Mucosa of descending colon (tissue), 3 donors: ENCODE data around the gene ITGAL. TPM values are rescaled to one million over a fixed set of nuclear protein-coding genes. Genes with fewer than 3 reads are reported as not detected.
"Not testable (repeated sequence)": the region's sequence is repeated elsewhere in the genome, so short reads cannot be mapped to it uniquely, and the experiment has no call there.

Experiments used
- ATAC-seq: fragments of 200-7000 bp; cut with Tn5 transposase; one replicate; pipeline ENCODE4 v1.9.1; 2020; ENCODE audit warnings: mild to moderate bottlenecking, moderate library complexity
- DNase-seq, 3 donors: peaks; one replicate each; pipeline ENCODE4 v3.0.0-alpha.2; 2020
- H3K36me3 ChIP-seq: fragments of 200-600 bp; one replicate; pipeline ENCODE4 v1.8.0; 2021; ENCODE audit warnings: low read depth, mild to moderate bottlenecking
- H3K4me1 ChIP-seq: fragments of 200-600 bp; one replicate; pipeline ENCODE4 v1.8.0; 2021; ENCODE audit warnings: low read depth, mild to moderate bottlenecking
- H3K4me3 ChIP-seq: fragments of 200-600 bp; one replicate; pipeline ENCODE4 v1.8.0; 2021; ENCODE audit warnings: mild to moderate bottlenecking
- H3K9me3 ChIP-seq: fragments of 200-600 bp; one replicate; pipeline ENCODE4 v1.8.0; 2021; ENCODE audit warnings: mild to moderate bottlenecking
- intact Hi-C, 2 donors: fragments of 100-400 bp; cut with DNase I in 1 of 2; cut with micrococcal nuclease in 1 of 2; formaldehyde crosslinking; loops; one replicate each; pipeline versions ENCODE4 v1.11.0 to v1.11.1; 2022; cut with DNase I, micrococcal nuclease
- total RNA-seq, 3 donors: library from RNA; stranded (reverse); fragmentation: NEBNext Ultra II Directional in 2 of 3; extraction: Animal tissue kit (Norgen Biotek cat#: 25700) in 2 of 3; gene quantifications; one replicate each; pipeline versions ENCODE4 v1.2.1 to v1.2.4, GENCODE V29; 2021 to 2023
- TF ChIP-seq, protein P1 (sequence below): fragments of 200-600 bp; IDR thresholded peaks from one replicate; pipeline ENCODE4 v1.8.0; 2022; ENCODE audit warnings: antibody characterized with exemption, mild to moderate bottlenecking
- donor health status: DM: no; HTN: no; CAD: no; lungs with moderate emphysema.
- donor health status: DM: no; HTN: no; CAD: no.
- donor health status: DM: no; HTN: yes; CAD: no.

Gene ITGAL
- total RNA-seq, 3 donors from 2014 or later: 8.1 to 14.8 (median 8.5) TPM

DNA sequence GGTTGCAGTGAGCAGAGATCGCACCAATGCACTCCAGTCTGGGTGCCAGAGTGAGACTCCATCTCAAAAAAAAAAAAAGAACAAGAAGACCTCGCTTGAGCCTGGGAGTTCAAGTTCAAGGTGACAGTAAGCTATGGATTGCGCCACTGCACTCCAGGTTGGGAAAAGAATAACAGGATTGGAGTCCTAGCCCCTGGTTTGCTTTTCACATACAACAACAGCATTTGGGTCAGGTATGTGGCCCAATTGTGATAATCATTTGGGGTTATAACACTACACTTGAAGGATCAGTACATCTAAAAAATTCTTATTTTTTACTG, 23.5 kb upstream of the ITGAL start:
- intact Hi-C loops: no loop called here
- no peak for DNase-seq
- Histone ChIP-seq H3K36me3 (no peaks in the 10 kb centered on the region), H3K4me1 (peaks cover 27% of the 10 kb centered on the region), H3K9me3 (no peaks in the 10 kb centered on the region), H3K4me3 (no peak overlapping the region)
- ATAC-seq: no peak
- TF ChIP-seq, protein P1, sequence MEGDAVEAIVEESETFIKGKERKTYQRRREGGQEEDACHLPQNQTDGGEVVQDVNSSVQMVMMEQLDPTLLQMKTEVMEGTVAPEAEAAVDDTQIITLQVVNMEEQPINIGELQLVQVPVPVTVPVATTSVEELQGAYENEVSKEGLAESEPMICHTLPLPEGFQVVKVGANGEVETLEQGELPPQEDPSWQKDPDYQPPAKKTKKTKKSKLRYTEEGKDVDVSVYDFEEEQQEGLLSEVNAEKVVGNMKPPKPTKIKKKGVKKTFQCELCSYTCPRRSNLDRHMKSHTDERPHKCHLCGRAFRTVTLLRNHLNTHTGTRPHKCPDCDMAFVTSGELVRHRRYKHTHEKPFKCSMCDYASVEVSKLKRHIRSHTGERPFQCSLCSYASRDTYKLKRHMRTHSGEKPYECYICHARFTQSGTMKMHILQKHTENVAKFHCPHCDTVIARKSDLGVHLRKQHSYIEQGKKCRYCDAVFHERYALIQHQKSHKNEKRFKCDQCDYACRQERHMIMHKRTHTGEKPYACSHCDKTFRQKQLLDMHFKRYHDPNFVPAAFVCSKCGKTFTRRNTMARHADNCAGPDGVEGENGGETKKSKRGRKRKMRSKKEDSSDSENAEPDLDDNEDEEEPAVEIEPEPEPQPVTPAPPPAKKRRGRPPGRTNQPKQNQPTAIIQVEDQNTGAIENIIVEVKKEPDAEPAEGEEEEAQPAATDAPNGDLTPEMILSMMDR: no peak

DNA sequence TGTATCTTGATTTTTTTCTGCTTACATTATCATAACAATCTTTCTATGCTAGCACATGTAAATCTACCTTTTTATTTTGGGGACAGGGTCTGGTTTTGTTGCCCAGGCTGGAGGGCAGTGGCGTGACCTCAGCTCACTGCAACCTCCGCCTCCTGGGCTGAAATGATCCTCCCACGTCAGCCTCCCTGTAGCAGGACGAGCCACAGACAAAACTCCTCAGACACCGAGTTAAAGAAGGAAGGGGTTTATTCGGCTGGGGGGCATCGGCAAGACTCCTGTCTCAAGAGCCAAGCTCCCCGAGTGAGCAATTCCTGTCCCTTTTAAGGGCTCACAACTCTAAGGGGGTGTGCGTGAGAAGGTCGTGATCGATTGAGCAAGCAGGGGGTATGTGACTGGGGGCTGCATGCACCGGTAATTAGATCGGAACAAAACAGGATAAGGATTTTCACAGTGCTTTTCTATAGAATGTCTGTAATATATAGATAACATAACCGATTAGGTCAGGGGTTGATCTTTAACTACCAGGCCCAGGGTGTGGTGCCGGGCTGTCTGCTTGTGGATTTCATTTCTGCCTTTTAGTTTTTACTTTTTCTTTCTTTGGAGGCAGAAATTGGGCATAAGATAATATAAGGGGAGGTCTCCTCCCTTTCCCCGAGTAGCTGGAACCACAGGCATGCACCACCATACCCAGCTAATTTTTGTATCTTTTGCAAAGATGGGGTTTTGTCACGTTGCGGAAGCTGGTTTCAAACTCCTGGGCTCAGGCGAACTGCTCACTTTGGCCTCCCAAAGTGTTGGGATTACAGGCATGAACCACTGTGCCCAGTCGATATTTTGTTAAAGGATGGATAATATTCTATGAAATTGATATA, 19.6 kb upstream of the ITGAL start:
- DNase-seq, H3K36me3 ChIP-seq, H3K4me3 ChIP-seq, ATAC-seq, H3K9me3 ChIP-seq, H3K4me1 ChIP-seq, intact Hi-C loops: not testable (repeated sequence)

DNA sequence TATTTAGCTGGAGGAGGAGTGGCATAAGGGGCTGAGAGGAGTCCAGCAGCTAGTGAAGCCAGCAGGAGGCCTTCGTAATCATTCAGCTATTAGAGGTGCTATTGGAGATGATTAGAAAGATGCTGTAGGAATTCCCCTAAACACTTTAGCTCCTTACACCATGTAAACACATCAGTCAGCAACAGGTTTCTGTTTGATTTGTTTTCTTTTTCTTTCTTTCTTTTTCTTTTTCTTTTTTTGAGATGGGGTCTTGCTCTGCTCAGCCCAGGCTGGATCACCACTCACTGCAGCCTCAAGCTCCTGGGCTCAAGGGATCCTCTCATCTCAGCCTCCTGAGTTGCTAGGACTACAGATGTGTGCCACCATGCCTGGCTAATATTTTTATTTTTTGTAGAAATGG, 16.2 kb upstream of the ITGAL start:
- peaks cover 8% of the 10 kb centered on the region for H3K4me1 ChIP-seq
- H3K4me3 ChIP-seq: no peak overlapping the region
- H3K9me3 ChIP-seq: no peaks in the 10 kb centered on the region
- no peaks in the 10 kb centered on the region for H3K36me3 ChIP-seq
- ATAC-seq (no peak), DNase-seq (no peak)
- TF ChIP-seq, protein P1: no peak
- intact Hi-C loops: no loop called here

DNA sequence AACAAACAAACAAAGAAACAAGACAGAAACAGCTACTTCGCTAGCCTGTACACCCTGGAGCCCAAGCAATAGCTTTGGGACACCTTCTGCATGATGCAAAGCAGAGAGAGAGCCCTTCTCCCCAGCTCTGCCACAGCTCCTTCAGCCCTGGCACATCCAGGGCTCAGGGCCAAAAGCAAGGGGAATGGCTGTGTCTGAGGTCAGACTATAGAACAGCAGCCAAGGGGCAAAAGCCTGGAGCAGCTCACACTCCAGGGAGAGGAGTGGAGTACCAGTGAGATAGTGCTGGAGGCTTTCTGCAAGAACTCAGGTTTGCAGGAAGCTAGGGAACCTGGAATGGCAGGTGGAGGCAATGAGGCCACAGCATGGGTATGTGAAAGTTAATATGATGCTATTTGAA, 15.3 kb upstream of the ITGAL start:
- ATAC-seq (no peak), DNase-seq (no peak)
- peaks cover 4% of the 10 kb centered on the region for H3K4me1 ChIP-seq
- H3K36me3 ChIP-seq: no peaks in the 10 kb centered on the region
- intact Hi-C loops: no loop called here
- H3K4me3 ChIP-seq: no peak overlapping the region
- TF ChIP-seq, protein P1: no peak
- H3K9me3 ChIP-seq: no peaks in the 10 kb centered on the region

DNA sequence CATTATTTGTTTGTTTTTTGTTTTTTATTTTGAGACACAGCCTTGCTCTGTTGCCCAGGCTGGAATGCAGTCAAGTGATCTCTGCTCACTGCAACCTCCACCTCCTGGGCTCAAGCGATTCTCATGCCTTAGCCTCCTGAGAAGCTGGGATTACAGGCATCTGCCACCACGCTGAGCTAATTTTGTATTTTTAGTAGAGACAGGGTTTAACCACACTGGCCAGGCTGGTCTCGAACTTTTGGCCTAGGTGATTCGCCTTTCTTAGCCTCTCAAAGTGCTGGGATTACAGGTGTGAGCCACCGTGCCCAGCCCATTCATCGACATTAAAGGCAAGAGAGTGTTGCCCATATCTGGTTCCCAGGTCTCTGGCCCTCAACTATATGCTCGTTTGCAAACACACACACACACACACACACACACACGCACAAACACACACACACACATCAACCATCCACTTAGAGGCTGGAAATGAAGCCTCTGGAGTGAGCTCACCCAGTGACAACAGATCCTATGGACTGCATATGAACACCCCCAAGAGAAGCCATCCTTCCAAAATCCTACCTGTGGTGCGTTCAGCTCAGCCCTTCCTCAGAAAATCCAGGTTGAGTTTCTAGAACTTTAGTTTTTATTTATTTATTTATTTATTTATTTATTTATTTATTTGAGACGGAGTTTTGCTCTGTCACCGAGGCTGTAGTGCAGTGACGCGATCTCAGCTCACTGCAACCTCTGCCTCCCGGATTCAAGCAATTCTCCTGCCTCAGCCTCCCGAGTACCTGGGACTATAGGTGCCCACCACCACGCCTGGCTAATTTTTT, 14.6 kb upstream of the ITGAL start:
- intact Hi-C loops: no loop called here
- Histone ChIP-seq H3K9me3 (no peaks in the 10 kb centered on the region), H3K36me3 (no peaks in the 10 kb centered on the region), H3K4me3 (no peak overlapping the region), H3K4me1 (peaks cover 4% of the 10 kb centered on the region)
- ATAC-seq (no peak), DNase-seq (no peak)
- TF ChIP-seq, protein P1: no peak
